Stomach (tissue), 4 donors: Measurements from ENCODE around the gene CTNNA3.

Experiments
- POLR2AphosphoS5 ChIP-seq, 3 donors: sonication (generic); formaldehyde crosslinking; IDR thresholded peaks; one replicate each; pipeline ENCODE4 v1.6.1; 2016; ENCODE audit warnings: antibody characterized with exemption in 3 of 3
- TF ChIP-seq, protein P1 (sequence below), 7 experiments: fragments of 450-650 bp in 4 of 7; fragments of 200-600 bp in 3 of 7; sonication (generic) in 3 of 7; IDR thresholded peaks; one replicate each; pipeline ENCODE4 v1.5.1; 2016 to 2019; ENCODE audit warnings: antibody characterized with exemption in 7 of 7, control low read depth in 2 of 7, mild to moderate bottlenecking in 1 of 7

DNA sequence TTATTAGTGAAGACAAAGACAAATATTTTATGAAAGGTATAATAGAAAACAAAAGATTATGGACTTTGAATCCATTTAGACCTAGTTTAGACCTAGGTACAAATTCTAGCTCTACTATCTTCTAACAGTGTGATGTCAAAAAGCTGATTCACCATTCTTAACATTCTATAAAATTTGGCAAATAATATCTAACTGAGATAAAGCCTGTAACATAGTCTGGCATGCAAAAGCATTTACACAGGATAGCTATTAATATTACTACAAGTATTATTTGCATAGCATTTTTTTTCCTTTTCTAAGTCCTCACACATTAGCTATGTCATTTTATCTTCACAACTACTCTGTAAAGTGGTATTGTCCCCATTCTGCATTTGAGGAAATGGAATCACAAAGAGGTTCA lies 949.7 kb downstream of the CTNNA3 start:
- TF ChIP-seq, protein P1, sequence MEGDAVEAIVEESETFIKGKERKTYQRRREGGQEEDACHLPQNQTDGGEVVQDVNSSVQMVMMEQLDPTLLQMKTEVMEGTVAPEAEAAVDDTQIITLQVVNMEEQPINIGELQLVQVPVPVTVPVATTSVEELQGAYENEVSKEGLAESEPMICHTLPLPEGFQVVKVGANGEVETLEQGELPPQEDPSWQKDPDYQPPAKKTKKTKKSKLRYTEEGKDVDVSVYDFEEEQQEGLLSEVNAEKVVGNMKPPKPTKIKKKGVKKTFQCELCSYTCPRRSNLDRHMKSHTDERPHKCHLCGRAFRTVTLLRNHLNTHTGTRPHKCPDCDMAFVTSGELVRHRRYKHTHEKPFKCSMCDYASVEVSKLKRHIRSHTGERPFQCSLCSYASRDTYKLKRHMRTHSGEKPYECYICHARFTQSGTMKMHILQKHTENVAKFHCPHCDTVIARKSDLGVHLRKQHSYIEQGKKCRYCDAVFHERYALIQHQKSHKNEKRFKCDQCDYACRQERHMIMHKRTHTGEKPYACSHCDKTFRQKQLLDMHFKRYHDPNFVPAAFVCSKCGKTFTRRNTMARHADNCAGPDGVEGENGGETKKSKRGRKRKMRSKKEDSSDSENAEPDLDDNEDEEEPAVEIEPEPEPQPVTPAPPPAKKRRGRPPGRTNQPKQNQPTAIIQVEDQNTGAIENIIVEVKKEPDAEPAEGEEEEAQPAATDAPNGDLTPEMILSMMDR (IDR thresholded peaks at IDR 0.05): no peak
- no peak for TF ChIP-seq POLR2AphosphoS5 (IDR thresholded peaks at IDR 0.05)
